ENCODE results near the gene UPF1.

DNA sequence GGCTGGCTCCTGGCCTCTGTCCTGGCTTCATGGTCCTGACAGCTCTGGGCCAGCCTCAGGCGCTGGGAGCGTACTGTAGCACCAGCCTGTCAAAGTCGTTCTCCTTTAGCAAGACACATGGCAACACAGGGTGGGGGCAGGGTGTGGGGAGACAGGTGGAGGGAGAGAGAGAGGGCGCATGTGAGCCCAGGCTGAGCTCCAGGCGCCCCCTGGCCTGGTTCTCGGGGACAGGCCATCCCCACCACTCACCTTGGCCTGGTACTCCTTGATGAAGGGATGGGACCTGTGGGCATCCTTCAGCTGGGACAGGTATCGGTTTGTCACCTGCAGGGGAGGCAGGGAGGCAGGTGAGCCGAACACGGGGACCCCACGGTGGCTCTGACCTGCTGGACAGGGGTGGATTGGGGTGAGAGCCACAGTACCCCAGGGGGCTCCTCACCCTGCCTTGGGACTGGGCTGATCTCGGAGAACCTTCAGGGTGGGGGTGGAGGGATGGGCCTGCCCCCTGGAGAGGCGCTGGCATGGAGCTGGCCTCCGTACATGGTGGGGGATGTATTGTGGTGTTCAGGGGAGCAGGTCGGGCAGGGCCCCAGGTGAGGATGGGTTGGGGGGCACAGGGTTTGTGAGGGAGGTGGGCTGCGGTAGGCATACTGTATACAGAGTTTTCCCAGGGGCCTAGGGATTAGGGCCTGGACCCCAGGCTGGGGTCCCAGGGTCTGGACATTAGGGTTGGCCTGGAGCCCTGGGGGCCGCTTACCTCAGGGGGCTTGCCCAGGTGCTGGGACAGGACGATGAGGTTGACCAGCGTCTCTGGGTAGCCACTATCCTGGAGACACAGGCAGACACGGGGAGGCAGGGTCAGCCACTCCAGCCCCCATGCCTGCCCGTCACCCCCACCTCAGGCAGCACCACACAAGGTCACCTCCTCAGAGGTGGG, 68.1 kb downstream of the UPF1 start:
- TF ChIP-seq, protein P1, sequence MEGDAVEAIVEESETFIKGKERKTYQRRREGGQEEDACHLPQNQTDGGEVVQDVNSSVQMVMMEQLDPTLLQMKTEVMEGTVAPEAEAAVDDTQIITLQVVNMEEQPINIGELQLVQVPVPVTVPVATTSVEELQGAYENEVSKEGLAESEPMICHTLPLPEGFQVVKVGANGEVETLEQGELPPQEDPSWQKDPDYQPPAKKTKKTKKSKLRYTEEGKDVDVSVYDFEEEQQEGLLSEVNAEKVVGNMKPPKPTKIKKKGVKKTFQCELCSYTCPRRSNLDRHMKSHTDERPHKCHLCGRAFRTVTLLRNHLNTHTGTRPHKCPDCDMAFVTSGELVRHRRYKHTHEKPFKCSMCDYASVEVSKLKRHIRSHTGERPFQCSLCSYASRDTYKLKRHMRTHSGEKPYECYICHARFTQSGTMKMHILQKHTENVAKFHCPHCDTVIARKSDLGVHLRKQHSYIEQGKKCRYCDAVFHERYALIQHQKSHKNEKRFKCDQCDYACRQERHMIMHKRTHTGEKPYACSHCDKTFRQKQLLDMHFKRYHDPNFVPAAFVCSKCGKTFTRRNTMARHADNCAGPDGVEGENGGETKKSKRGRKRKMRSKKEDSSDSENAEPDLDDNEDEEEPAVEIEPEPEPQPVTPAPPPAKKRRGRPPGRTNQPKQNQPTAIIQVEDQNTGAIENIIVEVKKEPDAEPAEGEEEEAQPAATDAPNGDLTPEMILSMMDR (IDR thresholded peaks at IDR 0.05 in 8 of 11, conservative IDR thresholded peaks at IDR 0.05 in 3 of 11) = no peak
- TF ChIP-seq POLR2A (IDR thresholded peaks at IDR 0.05) = no peak
- TF ChIP-seq POLR2AphosphoS5 (IDR thresholded peaks at IDR 0.05) = no peak

Data from spleen (tissue), 7 donors.